NB4 (cell line): ENCODE results near the gene GRK6.

ENCODE experiments used
- DNase-seq: peaks from one replicate; pipeline ENCODE4 v3.0.0; 2010; ENCODE audit warnings: low read depth
- H3K4me3 ChIP-seq: one replicate; pipeline ENCODE4 v1.5.1; 2011; ENCODE audit warnings: mild to moderate bottlenecking, low read depth, low read length, moderate library complexity
- MYC ChIP-seq: IDR thresholded peaks from 2 replicates; pipeline ENCODE4 v1.6.1; 2011; ENCODE audit warnings: low read depth, low read length
- POLR2A ChIP-seq: IDR thresholded peaks from 2 replicates; pipeline ENCODE4 v1.6.1; 2011; ENCODE audit warnings: mild to moderate bottlenecking; ENCODE audit not compliant: insufficient read length; ENCODE audit errors: extremely low read depth
- TF ChIP-seq, protein P1 (sequence below): IDR thresholded peaks from 2 replicates; pipeline ENCODE4 v1.6.1; 2011; ENCODE audit warnings: low read depth, low read length
- TF ChIP-seq, protein P2 (sequence below): IDR thresholded peaks from one replicate; pipeline ENCODE4 v1.5.1; 2012; ENCODE audit warnings: low read depth, low read length

Gene GRK6

DNA sequence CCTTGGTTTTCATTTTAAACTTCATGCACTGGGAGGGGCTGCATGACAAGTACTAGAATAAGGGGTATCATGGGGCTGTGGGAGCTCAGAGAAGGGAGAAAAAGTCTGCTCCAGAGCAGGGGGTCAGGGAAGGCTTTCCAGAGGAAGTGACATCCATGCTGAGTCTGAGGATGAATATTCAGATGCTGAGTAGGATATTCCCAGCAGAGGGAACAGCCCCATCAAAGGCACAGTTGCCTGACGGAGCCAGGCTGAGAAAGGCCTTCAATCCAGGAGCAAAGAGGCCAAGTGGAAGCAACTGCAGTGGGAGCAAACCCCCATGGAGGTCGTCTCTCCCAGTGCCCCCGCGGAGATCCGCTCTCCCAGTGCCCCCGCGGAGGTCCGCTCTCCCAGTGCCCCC lies 30.4 kb upstream of the GRK6 start:
- TF ChIP-seq, protein P1, sequence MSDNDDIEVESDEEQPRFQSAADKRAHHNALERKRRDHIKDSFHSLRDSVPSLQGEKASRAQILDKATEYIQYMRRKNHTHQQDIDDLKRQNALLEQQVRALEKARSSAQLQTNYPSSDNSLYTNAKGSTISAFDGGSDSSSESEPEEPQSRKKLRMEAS, result no peak
- TF ChIP-seq, protein P2, sequence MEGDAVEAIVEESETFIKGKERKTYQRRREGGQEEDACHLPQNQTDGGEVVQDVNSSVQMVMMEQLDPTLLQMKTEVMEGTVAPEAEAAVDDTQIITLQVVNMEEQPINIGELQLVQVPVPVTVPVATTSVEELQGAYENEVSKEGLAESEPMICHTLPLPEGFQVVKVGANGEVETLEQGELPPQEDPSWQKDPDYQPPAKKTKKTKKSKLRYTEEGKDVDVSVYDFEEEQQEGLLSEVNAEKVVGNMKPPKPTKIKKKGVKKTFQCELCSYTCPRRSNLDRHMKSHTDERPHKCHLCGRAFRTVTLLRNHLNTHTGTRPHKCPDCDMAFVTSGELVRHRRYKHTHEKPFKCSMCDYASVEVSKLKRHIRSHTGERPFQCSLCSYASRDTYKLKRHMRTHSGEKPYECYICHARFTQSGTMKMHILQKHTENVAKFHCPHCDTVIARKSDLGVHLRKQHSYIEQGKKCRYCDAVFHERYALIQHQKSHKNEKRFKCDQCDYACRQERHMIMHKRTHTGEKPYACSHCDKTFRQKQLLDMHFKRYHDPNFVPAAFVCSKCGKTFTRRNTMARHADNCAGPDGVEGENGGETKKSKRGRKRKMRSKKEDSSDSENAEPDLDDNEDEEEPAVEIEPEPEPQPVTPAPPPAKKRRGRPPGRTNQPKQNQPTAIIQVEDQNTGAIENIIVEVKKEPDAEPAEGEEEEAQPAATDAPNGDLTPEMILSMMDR, result no peak
- no peak for TF ChIP-seq MYC
- no peak for TF ChIP-seq POLR2A
- DNase-seq, result no peak
- H3K4me3 ChIP-seq, result no peak overlapping the region

DNA sequence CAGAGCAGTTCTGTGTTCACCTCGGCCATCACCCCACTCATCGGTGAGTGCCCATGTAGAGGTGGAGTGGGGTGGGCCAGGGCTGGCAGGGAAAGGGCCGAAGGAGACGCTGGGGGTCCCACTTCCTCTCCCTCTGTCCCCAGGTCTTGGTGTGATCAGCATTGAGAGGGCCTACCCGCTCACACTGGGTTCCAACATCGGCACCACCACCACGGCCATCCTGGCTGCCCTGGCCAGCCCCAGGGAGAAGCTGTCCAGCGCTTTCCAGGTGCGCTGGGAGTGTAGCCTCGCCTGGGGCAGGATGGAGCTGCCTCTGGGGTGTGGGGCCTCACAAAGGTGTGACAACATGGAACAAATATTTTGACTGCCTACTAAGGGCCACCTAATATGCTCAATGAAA lies 29.7 kb upstream of the GRK6 start:
- TF ChIP-seq, protein P2, result no peak

DNA sequence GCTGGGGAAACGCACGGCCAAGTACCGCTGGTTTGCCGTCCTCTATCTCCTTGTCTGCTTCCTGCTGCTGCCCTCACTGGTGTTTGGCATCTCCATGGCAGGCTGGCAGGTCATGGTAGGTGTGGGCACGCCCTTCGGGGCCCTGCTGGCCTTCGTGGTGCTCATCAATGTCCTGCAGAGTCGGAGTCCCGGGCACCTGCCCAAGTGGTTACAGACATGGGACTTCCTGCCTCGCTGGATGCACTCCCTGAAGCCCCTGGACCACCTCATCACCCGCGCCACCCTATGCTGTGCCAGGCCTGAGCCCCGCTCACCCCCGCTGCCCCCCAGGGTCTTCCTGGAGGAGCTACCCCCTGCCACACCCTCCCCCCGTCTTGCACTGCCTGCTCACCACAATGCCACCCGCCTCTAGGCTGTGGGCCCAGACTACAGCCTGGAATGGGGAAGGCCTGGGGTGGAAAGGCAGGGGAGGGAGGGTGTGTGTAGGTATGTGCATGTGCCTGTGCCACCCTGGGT lies 28.5 kb upstream of the GRK6 start:
- DNase-seq, result no peak
- TF ChIP-seq POLR2A (no peak), MYC (no peak)
- TF ChIP-seq, protein P2, result no peak
- TF ChIP-seq, protein P1, result no peak
- no peak overlapping the region for H3K4me3 ChIP-seq

More for the DNA sequence above, 29.7 kb upstream of the GRK6 start:
- DNase-seq, result no peak
- H3K4me3 ChIP-seq, result no peak overlapping the region

DNA sequence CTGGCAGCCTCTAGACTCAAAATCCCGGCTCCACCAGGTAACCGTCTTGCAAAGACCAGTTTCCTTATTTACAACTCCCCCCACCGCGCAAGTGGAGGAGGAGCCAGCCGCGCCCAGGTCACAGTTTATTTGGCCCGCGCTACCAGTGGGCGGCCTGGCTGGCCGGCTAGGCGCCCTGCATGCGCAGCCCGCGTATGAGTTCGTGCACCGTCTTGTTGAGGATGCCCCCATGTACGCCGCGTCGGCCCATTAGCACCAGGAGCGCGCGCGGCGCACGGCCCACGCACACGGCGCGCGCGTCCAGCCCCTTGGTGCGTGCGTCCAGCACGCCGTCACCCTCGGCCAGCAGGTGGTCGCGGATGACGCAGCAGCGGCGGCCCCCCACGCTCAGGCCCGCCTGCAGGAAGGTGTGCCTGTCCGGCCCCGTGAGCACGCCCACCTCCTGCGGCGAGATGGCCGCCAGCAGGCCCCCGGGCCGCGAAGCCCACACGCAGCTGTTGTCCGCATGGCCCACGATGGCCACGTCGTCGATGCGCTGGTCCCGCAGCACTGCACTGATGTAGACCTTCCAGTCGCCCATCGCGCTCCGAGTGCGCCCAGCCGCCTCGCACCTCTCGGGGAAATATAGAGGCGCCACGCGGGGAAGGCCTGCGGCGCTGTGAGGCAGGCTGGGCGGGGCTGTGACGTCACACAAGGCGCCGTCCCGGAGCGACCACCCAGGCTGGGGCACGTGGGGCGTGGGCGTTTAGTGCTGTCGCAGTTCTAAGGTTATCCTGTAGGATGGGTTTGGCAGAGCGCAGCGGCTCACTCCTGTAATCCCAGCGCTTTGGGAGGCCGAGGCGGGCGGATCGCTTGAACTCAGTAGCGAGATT lies 26.2 kb upstream of the GRK6 start, which contains the start of gene PFN3:
Gene PFN3 (minus strand): TSS at position 665 of the 872 bp plus-strand sequence. CDS start 85 bp downstream, at position 580.
- DNase-seq, result no peak
- no peak within 1 kb of the TSS for H3K4me3 ChIP-seq
- TF ChIP-seq, protein P2, result no peak
- TF ChIP-seq, protein P1, result no peak
- TF ChIP-seq POLR2A, result no peak
- no peak for TF ChIP-seq MYC

DNA sequence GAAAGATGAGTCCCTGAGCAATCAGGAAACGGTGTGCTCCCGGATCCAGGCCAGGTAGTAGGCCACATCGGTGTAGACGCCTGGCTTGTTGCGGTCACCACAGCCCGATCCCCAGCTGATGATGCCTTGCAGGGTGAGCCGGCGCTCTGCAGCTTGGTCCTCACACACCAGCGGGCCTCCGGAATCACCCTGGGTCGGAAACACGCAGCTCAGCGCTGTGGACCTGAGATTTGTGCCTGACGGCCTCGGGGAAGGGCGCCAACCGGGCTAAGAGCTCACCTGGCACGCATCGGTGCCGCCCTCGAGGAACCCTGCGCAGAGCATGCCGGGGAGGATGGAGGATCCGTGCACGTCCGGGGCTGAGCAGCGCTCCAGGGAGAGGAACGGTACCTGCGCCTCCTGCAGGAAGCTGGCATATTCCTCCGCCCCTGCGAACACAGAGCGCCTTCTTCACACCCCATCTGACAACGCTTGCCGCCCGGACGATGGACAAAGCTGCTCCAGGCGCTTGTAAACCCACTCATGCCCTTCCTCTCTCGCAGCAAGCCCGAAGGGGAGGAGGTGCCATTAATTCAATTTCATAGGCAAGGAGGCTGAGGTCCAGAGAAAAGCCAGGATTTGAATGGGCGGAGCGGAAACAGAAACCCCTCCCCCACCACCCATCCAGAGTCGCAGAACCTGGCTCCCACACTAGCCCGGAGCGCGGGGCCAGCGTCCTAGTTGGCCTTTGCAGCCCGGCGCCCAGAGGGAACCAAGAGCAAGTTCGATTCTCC lies 24.0 kb upstream of the GRK6 start:
- peak; percentile 46 for DNase-seq
- H3K4me3 ChIP-seq, result no peak overlapping the region
- TF ChIP-seq POLR2A, result no peak
- TF ChIP-seq, protein P2, result no peak
- TF ChIP-seq, protein P1, result no peak
- TF ChIP-seq MYC, result no peak
